Chondrocyte (in vitro differentiated cells): ENCODE results near the gene SP5. TPM values are rescaled to one million over a fixed set of nuclear protein-coding genes. Genes with fewer than 3 reads are reported as not detected.
"Not testable (repeated sequence)": the region's sequence is repeated elsewhere in the genome, so short reads cannot be mapped to it uniquely, and the experiment has no call there.

Source experiments
- DNase-seq: peaks from one replicate; pipeline ENCODE4 v3.0.0; 2021; ENCODE audit warnings: mixed read lengths, low spot score
- H3K27ac Mint-ChIP-seq: one replicate; pipeline ENCODE4 v1.8.0; 2021; ENCODE audit warnings: mild to moderate bottlenecking, moderate library complexity, mixed read lengths; ENCODE audit not compliant: unreplicated experiment
- H3K27me3 Mint-ChIP-seq: 2 replicates; pipeline ENCODE4 v1.8.0; 2021; ENCODE audit warnings: low read depth, mixed read lengths
- H3K36me3 Mint-ChIP-seq: 2 replicates; pipeline ENCODE4 v1.8.0; 2021; ENCODE audit warnings: low read depth, mixed read lengths
- H3K4me1 Mint-ChIP-seq: 2 replicates; pipeline ENCODE4 v1.8.0; 2021; ENCODE audit warnings: low read depth, mild to moderate bottlenecking, mixed read lengths
- H3K4me3 Mint-ChIP-seq: one replicate; pipeline ENCODE4 v1.8.0; 2021; ENCODE audit warnings: mild to moderate bottlenecking, moderate library complexity, mixed read lengths; ENCODE audit not compliant: unreplicated experiment
- H3K9me3 Mint-ChIP-seq: 2 replicates; pipeline ENCODE4 v1.8.0; 2021; ENCODE audit warnings: low read depth, mixed read lengths
- CTCF ChIP-seq: fragments of 200-600 bp; sonication (generic); IDR thresholded peaks from 2 replicates; pipeline ENCODE4 v1.5.0; 2021; ENCODE audit warnings: antibody characterized with exemption, mild to moderate bottlenecking, moderate library complexity
- total RNA-seq: library from RNA; stranded (reverse); gene quantifications from 3 replicates; pipeline ENCODE4 v1.2.1, GENCODE V29; 2021

Gene SP5
- total RNA-seq, 1 donor from 2014 or later: not detected

- peaks cover 58% of the 10 kb centered on the region for H3K27me3 Mint-ChIP-seq
- no peaks in the 10 kb centered on the region for H3K9me3 Mint-ChIP-seq
- no peak overlapping the region for H3K4me3 Mint-ChIP-seq
- no peak overlapping the region for H3K27ac Mint-ChIP-seq
- no peak for TF ChIP-seq CTCF
- H3K36me3 Mint-ChIP-seq: peaks cover 1% of the 10 kb centered on the region
- DNase-seq: no peak
- H3K4me1 Mint-ChIP-seq: peaks cover 6% of the 10 kb centered on the region
These were observed 6.5 kb downstream of the SP5 start for GRCh38 chr2:170721678-170722077.

- TF ChIP-seq CTCF: no peak
- Mint-ChIP-seq H3K9me3 (no peaks in the 10 kb centered on the region), H3K27me3 (peaks cover 57% of the 10 kb centered on the region), H3K4me3 (no peak overlapping the region), H3K36me3 (peaks cover 1% of the 10 kb centered on the region), H3K27ac (no peak overlapping the region), H3K4me1 (peaks cover 3% of the 10 kb centered on the region)
- DNase-seq: no peak
These were observed 7.2 kb downstream of the SP5 start for GRCh38 chr2:170722301-170722700.

GRCh38 chr2:170723446-170723958 is 8.4 kb downstream of the SP5 start:
- no peak overlapping the region for H3K27ac Mint-ChIP-seq

GRCh38 chr2:170733798-170734600 is 18.9 kb downstream of the SP5 start:
- Mint-ChIP-seq H3K4me1 (peaks cover 11% of the 10 kb centered on the region), H3K27me3 (peaks cover 21% of the 10 kb centered on the region), H3K9me3 (peaks cover 6% of the 10 kb centered on the region), H3K4me3 (no peak overlapping the region), H3K36me3 (no peaks in the 10 kb centered on the region), H3K27ac (no peak overlapping the region)
- DNase-seq: no peak
- no peak for TF ChIP-seq CTCF

More at GRCh38 chr2:170723446-170723958, 8.4 kb downstream of the SP5 start:
- Mint-ChIP-seq H3K4me1 (no peaks in the 10 kb centered on the region), H3K27me3 (peaks cover 53% of the 10 kb centered on the region), H3K9me3 (peaks cover 1% of the 10 kb centered on the region), H3K36me3 (peaks cover 1% of the 10 kb centered on the region), H3K4me3 (no peak overlapping the region)
- DNase-seq: no peak
- TF ChIP-seq CTCF: no peak

- peaks cover 16% of the 10 kb centered on the region for H3K27me3 Mint-ChIP-seq
- not testable (repeated sequence) for H3K4me3 Mint-ChIP-seq, DNase-seq, H3K27ac Mint-ChIP-seq, H3K36me3 Mint-ChIP-seq, H3K9me3 Mint-ChIP-seq
- peaks cover 17% of the 10 kb centered on the region for H3K4me1 Mint-ChIP-seq
These were observed 19.5 kb downstream of the SP5 start for GRCh38 chr2:170734601-170735000.
